Measurements from ENCODE around the gene ABTB2.

ABTB2 gene

GRCh38 chr11:34154059-34154875, 203.5 kb downstream of the ABTB2 start:
- H3K4me3 ChIP-seq (ENCODE audit: low read length) = no peak overlapping the region
- TF ChIP-seq, protein P1, sequence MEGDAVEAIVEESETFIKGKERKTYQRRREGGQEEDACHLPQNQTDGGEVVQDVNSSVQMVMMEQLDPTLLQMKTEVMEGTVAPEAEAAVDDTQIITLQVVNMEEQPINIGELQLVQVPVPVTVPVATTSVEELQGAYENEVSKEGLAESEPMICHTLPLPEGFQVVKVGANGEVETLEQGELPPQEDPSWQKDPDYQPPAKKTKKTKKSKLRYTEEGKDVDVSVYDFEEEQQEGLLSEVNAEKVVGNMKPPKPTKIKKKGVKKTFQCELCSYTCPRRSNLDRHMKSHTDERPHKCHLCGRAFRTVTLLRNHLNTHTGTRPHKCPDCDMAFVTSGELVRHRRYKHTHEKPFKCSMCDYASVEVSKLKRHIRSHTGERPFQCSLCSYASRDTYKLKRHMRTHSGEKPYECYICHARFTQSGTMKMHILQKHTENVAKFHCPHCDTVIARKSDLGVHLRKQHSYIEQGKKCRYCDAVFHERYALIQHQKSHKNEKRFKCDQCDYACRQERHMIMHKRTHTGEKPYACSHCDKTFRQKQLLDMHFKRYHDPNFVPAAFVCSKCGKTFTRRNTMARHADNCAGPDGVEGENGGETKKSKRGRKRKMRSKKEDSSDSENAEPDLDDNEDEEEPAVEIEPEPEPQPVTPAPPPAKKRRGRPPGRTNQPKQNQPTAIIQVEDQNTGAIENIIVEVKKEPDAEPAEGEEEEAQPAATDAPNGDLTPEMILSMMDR (conservative IDR thresholded peaks at IDR 0.05; ENCODE audit: low read depth, low read length) = no peak
- no peak for DNase-seq (ENCODE audit: low read depth)

DNA sequence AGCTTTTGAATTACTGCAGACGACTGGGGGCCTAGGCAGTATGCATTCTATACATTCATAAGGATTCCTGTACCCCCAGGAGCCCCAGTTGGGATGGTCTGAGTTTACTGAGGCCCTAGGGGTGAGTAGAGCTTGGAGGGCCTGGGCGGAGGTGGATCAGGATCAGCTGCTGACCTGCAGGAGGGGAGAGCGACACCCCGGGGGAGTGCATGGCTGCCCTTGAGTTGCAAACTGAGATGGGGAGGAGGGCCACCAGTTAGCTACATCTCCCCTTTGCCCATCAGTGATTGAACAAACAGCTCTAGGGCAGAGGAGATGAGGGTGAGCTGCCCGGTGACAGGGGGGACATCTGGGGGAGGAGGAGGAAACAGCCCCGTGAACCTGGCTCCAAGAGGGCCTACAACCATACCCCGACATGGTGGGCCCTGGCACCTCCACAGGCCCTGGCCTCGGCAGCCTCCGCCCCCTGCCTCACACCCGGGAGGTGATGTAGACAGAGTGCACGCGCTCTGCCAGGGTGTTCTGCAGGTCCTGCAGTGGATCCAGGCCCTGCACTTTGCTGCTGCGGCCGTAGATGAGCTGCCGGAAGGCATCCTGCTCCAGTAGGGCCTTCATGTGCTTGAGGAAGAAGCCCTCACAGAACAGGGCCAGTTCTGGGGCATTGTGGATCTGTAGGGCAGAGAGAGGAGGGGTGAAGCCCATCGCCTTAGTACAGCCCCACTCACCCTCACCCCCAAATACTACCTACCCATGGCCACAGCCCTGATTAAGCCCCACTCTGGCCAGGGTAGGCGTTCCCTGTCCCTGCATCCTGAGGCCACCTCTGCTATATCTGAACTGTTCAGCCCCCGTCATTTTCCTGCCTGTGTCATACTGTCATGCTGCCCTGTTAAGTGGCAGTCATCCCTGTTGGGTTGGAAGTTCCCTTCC, 205.6 kb downstream of the ABTB2 start:
- no peak overlapping the region for H3K4me3 ChIP-seq (ENCODE audit: low read length)
- no peak for DNase-seq (ENCODE audit: low read depth)
- TF ChIP-seq, protein P1 (conservative IDR thresholded peaks at IDR 0.05; ENCODE audit: low read depth, low read length) = no peak

- no peak for DNase-seq (ENCODE audit: low read depth)
- no peak overlapping the region for H3K4me3 ChIP-seq (ENCODE audit: low read length)
Measured at GRCh38 chr11:34151166-34151565, 206.6 kb downstream of the ABTB2 start.

GRCh38 chr11:34150494-34151151, 207.2 kb downstream of the ABTB2 start:
- no peak overlapping the region for H3K4me3 ChIP-seq (ENCODE audit: low read length)
- TF ChIP-seq, protein P1 (conservative IDR thresholded peaks at IDR 0.05; ENCODE audit: low read depth, low read length) = no peak
- DNase-seq (ENCODE audit: low read depth) = no peak

More at GRCh38 chr11:34151166-34151565, 206.6 kb downstream of the ABTB2 start:
- TF ChIP-seq, protein P1 (conservative IDR thresholded peaks at IDR 0.05; ENCODE audit: low read depth, low read length) = no peak

GRCh38 chr11:34149786-34150185, 208.0 kb downstream of the ABTB2 start:
- TF ChIP-seq, protein P1 (conservative IDR thresholded peaks at IDR 0.05; ENCODE audit: low read depth, low read length) = peak; percentile 47
- H3K4me3 ChIP-seq (ENCODE audit: low read length) = no peak overlapping the region
- DNase-seq (ENCODE audit: low read depth) = no peak

DNA sequence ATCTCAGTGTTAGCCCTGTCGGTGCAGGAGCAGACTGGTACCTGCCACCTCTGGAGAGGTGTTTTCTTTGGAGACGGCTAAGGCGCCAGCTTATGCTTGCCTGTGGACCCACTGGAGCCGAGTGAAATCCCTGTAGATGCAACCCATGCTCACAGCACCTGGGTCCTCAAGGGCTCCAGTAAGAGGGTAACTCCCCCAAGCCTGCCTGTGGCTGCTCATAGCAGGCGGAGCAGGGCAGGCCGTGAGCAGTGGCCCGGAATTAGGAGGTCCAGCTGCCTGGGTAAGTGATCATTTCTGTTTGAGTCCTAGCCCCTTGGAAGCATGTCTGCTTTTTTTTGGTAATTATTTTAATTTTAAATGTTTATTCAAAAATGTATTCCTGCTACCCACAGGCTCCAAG, 208.5 kb downstream of the ABTB2 start:
- no peak for DNase-seq (ENCODE audit: low read depth)
- no peak overlapping the region for H3K4me3 ChIP-seq (ENCODE audit: low read length)
- TF ChIP-seq, protein P1 (conservative IDR thresholded peaks at IDR 0.05; ENCODE audit: low read depth, low read length) = no peak
